Myocyte (in vitro differentiated cells): Measurements from ENCODE around the gene TMEM87B. TPM values are rescaled to one million over a fixed set of nuclear protein-coding genes. Genes with fewer than 3 reads are reported as not detected.
A peak's percentile ranks its signal among the peaks of the same experiment; 100 is the strongest.
"Not testable (repeated sequence)": the region's sequence is repeated elsewhere in the genome, so short reads cannot be mapped to it uniquely, and the experiment has no call there.

Source experiments
- DNase-seq: peaks from one replicate; pipeline ENCODE4 v3.0.0-alpha.2; 2012; ENCODE audit warnings: low read depth
- total RNA-seq: library from RNA; depleted of rRNA; stranded (reverse); fragments of >200 nt; gene quantifications from 2 replicates; pipeline ENCODE4 v1.2.3, GENCODE V29; 2014

TMEM87B gene
- total RNA-seq, 1 donor from 2014 or later: 14.5 TPM

DNA sequence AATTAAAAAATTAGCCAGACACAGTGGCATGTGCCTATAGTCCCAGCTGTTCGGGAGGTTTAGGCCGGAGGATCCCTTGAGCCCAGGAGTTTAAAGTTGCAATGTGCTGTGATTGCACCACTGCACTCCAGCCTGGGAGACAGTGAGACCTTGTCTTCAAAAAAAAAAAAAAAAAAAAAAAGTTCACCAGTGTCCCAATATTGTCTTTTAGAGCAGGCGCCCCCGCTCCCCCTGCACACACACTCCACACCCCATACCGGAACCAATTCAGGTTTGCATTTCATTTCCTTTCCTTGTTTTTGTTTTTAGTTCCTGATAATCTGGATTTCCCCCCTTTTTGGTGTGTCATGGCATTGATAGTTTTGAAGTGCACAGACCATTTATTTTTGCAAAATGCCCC is 10.4 kb downstream of the TMEM87B start:
- DNase-seq: no peak

DNA sequence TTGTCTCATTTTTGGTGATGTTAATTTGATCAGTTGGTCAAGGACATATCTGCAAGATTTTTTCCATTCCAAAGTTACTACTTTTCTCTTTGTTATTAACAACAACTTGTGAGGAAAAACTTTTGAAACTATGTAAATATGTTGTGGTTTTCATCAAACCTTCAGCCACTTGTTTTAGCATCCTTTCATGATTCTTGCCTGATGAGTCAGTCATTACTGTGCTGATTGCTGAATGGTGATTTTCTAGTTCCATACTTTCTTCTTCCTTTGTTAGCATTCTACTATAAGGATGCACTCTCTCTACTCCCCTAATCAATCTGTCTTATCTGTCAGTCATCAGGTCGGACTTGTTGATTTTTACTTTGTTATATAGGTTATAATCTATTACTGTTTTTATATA is 10.9 kb downstream of the TMEM87B start:
- peak; percentile 30 for DNase-seq

DNA sequence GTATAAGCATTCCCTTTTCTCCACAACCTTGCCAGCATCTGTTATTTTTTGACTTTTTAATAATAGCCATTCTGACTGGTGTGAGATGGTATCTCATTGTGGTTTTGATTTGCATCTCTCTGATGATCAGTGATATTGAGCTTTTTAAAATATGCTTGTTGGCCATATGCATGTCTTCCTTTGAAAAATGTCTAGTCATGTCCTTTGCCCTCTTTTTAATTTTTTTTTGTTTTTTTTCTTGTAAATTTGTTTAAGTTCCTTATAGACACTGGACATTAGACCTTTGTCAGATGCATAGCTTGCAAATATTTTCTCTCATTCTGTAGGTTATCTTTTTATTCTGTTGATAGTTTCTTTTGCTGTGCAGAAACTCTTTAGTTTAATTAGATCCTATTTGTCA is 14.7 kb downstream of the TMEM87B start:
- not testable (repeated sequence) for DNase-seq

DNA sequence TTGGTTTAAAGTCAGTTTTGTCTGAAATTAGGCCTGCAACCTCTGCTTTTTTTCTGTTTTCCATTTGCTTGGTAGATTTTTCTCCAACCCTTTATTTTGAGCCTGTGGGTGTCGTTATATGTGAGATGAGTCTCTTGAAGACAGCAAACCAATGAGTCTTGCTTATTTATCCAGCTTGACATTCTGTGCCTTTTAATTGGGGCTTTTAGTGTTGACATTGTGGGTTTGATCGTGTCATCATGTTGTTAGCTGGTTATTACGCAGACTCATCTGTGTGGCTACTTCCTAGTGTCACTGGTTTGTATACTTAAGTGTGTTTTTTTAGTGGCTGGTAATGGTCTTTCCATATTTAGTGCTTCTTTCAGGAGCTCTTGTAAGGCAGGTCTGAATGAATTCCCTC is 18.8 kb downstream of the TMEM87B start:
- no peak for DNase-seq

DNA sequence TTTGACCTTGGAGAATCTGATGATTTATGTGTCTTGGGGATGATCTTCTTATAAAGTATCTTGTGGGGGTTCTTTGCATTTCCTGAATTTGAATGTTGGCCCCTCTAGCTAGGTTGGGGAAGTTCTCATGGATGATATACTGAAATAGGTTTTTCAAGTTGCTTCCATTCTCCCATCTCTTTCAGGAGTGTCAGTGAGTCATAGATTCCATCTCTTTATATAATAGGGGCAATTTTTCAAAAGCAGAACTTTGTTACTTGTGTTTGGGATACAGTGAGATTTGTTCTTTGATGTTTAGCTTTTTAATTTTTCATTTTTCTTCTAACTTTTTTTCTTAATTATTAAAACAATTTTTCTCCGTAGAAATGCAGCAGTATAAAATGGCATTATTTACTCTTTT is 19.4 kb downstream of the TMEM87B start:
- DNase-seq: no peak

DNA sequence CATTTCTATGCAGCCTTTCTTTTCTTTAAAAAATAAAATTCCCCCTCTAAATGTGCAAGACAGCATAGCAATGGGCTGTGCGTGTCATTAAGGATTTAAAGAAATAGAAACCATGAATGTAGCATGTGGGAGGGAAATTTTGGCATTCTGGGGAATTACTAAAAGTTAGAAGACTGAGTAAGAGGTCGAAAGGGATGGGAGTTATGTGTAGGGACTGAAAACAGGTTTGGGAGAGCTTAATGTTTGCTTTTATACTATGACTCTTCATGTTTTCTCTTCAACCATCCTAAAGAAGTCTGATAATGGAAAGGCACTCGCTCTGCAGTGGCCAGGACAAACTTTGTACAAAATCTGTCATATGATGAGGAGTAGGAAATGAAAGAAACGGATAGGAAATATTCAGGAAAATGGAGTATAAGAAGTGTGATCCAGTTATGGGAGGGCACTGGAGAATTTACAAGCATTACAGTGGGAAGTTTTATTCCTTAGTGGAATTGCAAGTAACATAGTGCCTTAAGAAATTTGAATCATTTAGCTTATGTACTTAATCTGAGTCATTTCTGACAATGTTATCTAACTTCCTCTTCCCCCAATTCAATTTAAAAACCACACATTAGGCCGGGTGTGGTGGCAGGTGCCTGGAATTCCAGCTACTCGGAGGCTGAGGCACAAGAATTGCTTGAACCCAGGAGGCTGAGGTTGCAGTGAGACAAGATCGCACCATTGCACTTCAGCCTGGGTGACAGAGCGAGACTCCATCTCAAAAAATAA is 20.6 kb downstream of the TMEM87B start:
- no peak for DNase-seq

DNA sequence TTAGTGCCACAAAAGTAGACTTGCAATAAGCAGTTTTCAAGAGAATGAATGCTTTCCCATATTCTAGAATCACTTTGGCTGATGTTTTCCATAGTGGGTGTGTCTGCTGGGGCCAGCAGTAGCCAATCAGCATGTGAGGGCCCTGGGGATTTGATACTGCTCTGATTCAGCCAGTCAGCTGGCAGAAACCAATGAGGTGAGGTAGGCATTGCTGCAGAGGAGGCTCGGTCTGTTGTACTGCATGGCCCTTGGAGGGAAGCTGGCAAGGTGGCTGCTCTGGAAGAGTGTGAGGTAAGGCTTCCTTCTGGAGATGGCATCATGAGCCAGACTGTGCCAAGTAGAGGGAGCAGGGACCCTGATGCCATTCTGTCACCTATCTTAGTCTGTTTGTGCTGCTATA is 22.7 kb downstream of the TMEM87B start:
- DNase-seq: peak; percentile 20

DNA sequence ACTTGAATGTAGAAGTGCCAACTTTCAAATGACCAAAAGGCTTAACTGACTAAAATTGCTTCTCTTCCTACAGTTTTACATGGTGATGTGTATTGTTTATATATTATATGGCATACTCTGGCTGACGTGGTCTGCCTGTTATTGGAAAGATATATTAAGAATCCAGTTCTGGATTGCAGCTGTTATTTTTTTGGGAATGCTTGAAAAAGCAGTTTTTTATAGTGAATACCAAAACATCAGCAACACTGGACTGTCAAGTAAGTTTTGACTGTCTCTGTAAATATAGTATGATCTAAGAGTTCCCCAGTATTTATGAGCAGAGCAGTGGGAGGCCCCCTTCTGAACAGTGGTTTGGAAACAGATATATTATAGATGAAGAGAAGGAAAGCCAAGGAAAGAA is 26.2 kb downstream of the TMEM87B start:
- DNase-seq: no peak

DNA sequence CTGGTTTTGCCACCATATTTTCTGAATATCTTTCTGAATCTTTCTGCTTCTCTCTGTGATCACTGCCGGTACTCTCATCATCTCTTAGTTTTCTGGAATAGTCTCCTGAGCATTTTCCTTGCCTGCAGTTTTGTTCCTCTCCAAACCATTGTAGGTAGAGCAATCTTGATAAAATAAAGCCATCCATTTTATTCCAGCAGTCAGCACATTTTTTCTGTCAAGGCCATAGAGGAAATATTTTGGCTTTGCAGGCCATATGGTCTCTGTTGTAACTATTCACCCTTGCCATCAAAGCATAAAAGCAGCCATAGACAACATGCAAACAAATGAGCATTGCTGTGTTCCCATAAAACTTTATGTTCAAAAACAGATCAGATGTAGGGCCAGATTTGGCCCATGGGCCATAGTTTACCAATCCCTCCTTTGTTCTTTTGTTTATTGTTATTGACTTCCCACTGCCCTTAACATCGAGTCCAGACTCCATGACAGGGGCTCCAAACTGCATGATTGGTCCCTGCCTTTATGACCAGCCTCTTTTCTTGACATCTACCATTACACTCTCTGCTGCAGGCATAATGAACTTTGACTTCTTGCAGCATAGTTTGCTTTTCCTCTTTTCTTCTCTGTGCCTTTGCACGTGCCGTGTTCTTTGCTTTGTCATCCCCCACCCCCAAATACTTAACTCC is 29.8 kb downstream of the TMEM87B start:
- no peak for DNase-seq

DNA sequence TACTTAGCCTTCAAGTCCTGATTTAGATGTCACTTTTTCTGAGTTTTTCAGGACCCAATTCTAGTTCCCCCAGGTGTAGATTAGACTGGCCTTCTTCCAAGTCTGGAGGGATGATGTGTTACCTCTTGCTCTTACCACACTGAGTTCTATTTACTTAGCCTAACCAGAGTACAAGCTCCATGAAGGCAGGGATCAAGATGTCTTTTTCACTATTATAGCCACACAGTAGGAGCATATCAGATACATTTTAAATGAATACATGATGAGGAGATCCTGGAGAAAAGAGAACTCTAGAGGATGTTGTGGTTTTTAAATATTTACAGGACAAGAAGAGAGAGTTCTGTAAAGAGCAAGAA is 30.3 kb downstream of the TMEM87B start:
- DNase-seq: no peak

DNA sequence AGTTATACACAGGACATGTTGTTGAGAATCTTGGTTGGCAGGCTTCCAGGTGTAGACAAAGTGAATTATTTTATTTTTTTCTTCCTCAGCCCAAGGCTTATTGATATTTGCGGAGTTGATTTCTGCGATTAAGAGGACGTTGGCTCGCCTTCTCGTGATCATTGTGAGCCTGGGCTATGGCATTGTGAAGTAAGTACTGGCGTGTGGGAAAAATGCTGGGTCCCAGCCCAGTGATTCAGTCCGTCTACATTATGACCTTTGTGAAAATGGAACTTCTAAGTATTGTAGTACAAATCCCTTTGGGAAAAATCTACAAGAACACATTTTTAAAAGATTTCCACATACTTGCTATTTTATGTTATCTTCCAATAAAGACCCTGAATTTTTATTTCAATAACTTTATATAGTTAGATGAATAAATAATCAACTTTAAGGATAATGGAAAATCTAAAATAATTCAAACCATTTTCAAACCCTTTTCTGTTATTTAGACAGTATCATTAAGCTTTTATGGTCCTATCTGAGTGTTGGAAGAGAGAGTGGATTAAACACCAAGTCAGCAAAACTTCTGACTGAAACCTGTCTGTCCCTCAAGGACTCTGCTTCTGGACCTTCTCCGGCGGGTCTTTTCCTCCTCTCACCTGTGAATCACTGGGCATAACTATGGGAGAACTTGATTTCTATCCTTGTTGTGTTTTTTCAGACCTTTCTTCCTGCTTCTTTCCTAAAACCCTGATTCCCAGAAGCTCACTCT is 31.0 kb downstream of the TMEM87B start:
- no peak for DNase-seq

DNA sequence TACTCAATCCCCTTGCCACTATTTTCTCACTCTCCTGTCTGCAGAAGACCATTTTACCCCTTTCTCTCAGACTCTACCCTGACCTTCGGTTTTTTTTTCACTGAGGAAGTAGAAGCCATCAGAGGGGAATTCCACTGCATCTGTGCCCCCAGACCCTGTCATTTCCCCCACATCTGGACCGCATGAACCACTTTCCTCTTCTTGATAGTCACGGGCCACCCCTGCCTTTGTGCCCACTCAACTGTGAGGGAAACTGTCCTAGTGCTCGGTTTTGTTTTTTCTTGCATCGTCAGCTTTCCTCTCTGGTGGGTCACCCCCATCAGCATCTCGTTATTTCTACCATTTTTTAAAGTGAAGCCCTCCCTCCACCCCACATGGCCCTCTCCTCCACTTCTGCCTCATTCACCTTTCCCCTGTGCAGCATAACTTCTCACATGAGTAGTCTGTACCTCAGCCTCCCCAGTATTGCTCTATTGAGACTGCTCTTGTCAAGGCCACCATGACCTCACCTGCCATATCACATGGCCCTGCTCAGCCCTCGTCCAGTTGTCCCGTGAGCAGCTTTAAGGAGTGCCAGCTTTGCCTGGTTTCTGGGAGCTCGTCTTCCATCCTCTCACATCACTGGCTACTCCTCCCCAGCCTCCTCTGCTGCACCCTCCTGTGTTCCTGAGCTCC is 32.4 kb downstream of the TMEM87B start:
- DNase-seq: no peak

DNA sequence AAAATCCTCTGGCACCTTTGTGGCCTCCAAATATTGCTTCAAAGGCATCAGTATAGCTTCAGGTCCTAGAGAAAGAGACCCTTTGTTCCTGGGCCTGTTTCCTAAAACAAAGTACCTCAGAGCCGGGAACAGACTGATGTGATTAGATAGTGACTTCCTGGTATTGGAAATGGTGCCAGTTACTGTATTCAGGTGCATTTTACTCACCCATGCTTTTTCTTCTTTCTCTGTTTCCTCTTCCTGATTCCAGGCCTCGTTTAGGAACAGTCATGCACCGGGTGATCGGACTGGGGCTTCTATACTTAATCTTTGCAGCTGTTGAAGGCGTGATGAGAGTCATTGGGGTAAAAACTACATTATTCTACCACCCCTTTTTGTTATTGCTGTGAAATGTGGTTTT is 34.3 kb downstream of the TMEM87B start:
- DNase-seq: no peak

DNA sequence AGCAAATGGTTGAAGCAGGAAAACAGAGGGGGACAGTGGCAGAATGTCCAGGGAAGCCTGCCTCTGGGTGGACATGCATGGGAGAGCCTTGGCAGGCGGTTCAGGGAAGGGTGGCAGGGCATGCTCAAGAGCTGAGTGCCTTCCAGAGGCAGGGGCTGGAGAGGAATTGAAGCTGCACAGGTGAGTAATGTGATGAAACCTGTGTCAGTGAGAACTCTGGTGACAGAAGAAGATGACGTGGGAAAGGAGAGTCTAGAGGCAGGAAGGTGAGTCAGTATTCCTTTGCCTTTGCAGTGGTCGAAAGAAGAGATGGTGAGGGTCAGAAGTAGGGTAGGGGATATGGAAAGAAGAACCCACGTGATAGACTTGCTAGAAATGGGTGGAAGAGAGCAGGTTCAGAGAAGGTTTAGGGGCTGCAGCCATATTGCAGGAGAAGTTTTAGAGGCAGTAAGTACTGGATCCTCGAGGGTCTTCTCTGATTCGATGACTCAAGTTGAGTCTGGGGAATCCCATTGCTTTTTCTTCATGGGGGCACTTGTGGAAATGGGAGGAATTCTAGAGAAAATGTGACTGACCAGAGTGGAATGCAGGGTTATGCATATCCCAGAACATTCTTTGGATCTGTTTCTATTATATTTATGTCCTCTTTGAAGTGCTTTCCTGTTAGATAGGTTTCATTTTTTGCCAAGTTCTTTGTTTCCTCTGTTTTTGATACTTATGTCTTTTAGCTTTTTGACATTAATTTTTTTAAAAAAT is 37.4 kb downstream of the TMEM87B start:
- no peak for DNase-seq

DNA sequence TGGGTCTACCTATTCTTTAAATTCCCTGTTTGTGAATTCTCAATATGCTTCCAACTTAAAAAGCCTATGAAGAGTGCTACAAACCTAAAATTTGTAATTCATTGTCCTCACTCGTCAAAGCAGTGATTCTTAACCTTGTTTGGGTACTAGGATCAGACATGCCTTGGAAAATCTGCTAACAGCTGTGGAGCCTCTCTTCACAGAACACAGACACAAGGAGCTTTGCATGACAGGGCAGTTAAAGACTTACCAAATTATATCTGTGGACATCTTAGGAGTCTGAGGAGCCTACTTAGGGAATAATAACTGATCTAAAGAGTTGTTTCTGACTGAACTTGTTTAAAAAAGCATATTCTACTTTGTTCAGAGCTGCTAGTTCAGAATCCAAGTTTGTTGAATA is 38.1 kb downstream of the TMEM87B start:
- DNase-seq: peak; percentile 61

DNA sequence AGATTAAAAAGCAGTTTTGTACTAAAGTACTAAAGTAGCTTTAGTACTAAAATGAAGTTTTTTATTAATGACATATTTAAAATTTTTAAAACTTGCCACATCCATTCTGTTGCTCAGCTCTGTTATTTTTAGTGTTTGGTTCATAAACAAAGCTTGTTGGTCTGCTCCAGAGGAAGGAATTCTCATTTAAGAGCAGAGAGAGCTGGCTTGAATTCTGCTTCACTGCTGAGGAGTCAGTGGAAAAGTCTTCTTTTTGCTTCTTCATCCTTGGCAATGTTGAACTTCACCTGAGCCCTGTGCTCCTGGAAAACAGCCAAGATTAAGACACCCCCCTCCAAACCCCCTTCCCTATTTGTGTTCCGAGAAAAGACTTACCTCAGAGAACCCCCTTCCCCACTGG is 40.6 kb downstream of the TMEM87B start:
- DNase-seq: no peak

DNA sequence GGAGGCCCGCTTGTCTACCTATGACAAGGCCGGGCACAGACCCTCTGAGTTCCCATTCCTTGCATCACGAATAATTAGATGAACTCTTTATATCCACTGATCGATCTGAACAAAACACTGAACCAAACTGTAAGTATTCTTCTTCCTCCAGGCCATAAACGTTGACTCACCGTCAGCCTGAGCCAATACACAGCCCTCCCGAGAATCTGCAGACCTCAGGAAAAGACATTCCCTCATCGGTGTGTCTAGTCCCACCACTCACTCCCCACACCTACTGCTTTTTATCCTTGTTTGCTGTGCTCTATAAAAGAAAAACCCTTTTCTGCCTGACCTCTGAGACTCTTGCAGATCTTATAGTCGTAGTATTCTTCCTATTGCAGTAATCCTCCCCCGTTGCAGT is 41.0 kb downstream of the TMEM87B start:
- DNase-seq: no peak

DNA sequence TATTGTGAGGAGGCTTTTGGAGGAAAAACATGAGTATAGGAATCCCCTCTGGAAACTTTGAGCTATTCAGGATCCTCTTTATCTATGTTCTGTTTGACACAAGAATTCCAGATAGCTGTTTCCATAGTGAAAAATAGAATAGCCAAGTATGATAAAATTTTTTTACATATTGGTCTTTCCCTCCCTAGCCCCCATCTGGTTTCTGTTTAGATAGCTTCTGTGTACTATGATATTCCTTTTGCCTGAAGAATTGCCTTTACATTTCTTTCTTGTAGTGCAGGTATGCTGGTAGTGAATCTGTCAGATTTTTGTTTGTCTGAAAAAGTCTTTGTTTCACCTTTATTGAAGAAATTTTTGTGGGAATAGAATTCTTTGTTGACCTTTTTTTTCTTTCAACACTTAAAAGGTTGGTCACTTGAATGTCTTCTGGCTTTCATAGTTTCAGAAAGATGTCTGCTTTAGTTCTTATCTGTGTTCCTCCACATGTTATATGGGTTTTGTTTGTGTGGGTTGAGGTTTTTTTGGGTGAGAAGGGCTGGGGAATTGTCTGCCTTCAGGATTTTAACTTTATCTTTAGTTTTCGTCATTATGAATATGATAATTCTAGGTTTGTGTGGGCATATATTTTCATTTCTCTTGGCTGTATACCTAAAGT is 53.2 kb downstream of the TMEM87B start:
- no peak for DNase-seq

DNA sequence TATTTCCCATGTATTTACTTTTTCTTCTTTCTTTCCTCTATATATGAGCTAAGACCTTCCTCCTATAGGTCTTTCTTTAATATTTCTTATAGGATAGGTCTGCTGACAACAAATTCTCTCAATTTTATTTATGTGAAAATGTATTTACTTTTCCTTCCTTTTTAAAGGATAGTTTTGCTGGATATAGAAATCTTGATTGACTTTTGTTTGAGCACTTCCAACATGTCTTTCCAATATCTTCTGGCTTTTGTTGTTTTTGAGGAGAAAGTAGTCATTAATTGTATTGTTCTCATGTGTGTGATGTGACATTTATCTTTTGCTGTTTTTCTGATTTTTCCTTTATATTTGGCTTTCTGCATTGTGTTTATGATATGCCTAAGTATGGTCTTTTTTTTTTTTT is 54.2 kb downstream of the TMEM87B start:
- DNase-seq: no peak

DNA sequence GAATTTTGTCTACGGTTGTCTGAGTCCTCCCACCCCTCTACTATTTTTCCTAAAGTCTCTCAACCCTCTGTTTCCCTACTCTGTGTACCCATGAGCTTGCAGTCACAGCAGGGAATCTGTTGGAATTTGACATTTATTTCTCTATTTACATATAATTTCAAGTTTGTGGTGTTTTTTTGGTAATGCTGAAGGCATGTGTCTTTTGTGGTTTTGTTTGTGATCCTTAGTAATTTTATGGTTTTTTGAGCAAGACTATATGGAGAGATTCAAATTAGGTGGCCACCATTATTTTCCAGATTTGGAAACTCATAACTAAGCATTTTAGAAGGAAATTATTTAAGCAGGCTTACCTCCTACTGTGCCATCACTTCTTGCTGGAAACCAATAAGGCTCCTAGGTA is 55.9 kb downstream of the TMEM87B start:
- no peak for DNase-seq

DNA sequence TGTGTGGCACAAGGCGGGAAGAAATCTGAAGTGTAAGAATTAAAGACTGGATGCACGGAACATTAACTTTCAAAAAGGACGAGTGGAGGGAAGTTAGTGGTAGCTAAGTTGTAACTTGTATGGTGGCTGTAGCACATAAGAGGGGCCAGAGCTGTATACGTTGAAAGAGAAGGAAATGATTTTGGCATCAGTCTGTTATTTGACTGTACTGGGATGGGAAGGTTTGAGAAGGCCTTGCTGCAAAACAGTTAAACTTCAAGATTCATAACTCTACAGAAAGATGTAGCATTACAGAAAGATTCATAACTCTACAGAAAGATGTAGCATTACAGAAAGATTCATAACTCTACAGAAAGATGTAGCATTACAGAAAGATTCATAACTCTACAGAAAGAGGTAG is 58.3 kb downstream of the TMEM87B start:
- DNase-seq: not testable (repeated sequence)
